Choroid plexus epithelial cell (primary cell): ENCODE results near the gene SMC4.

Source experiments
- DNase-seq: peaks from one replicate; pipeline ENCODE4 v3.0.0-alpha.2; 2010; ENCODE audit warnings: low read depth
- H3K4me3 ChIP-seq: 2 replicates; pipeline ENCODE4 v1.5.1; 2011; ENCODE audit warnings: low read depth, mild to moderate bottlenecking, control low read depth, low read length, moderate library complexity
- TF ChIP-seq, protein P1 (sequence below): conservative IDR thresholded peaks from 2 replicates; pipeline ENCODE4 v1.5.1; 2011; ENCODE audit warnings: low read depth, mild to moderate bottlenecking, control low read depth, inconsistent platforms, low read length, moderate library complexity

The SMC4 gene

DNA sequence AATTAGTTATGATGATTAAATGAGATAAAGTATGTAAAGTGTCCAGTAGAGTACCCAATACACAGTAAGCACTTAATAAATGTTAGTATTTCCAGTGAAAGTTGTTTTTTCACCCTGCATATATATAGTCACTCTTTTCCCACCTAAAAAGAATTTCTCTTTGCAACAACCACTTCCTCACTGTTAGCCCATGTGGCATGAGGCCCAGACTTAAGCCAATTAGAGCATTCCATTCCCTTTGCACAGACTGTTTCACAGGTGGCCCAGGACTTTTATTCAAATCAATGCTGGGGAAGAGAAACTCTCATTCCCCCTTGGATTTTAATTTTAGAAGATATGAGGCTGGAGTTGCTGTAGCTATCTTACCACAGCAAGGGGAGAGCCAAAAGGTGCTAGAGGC, 4.2 kb upstream of the SMC4 start:
- TF ChIP-seq, protein P1, sequence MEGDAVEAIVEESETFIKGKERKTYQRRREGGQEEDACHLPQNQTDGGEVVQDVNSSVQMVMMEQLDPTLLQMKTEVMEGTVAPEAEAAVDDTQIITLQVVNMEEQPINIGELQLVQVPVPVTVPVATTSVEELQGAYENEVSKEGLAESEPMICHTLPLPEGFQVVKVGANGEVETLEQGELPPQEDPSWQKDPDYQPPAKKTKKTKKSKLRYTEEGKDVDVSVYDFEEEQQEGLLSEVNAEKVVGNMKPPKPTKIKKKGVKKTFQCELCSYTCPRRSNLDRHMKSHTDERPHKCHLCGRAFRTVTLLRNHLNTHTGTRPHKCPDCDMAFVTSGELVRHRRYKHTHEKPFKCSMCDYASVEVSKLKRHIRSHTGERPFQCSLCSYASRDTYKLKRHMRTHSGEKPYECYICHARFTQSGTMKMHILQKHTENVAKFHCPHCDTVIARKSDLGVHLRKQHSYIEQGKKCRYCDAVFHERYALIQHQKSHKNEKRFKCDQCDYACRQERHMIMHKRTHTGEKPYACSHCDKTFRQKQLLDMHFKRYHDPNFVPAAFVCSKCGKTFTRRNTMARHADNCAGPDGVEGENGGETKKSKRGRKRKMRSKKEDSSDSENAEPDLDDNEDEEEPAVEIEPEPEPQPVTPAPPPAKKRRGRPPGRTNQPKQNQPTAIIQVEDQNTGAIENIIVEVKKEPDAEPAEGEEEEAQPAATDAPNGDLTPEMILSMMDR, result no peak

DNA sequence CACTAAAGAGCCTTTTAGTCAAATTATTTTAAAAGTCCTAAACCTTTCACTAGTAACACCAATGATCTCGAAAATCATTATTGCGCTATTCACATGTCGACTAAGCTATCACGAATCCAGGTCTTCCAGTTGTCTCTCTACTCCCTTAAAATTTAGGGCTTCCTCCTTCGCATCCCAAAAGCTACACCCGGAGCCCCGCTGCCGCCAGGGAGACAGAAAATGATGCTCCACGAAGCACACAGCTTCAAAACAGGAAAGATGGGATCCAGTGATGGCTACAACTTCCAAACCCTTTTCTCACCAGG, 678 bp upstream of the SMC4 start:
- peak overlapping the region; percentile 90 for H3K4me3 ChIP-seq
- DNase-seq, result no peak
- TF ChIP-seq, protein P1, result peak; percentile 13

More for the DNA sequence above, 4.2 kb upstream of the SMC4 start:
- no peak overlapping the region for H3K4me3 ChIP-seq
- peak; percentile 73 for DNase-seq

DNA sequence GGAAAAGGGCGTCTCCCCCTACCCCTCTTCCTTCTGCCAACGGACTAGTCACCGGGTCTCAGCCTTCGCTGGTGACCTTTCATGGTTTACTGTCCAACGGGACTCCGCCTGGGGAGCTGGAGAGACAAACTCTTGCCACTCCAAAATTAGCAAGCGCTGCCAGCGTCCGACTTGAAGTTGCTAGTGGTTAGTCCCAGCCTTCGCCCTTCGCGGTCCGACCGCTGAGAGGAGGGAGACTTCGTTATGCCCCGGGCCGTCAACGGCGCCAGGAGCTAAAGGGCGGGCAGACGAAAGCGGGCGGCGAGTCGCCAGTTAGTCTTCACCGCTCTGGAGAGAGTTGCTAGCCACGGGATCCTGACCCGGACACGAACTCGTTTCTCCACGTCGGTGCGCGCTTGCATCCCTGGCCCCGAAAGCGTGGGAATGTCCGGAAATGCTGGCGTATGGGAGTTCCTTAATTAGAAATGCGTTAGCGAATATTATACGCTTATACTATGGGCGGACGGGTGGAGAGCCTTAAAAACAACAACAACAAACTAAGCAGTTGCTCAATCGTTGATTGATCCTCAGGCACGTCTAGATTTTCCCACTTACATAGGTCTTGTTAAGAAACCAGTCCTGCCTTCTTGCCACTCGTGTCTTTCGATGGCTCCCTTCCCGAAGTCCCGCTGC, 716 bp downstream of the SMC4 start:
- peak; percentile 74 for DNase-seq
- H3K4me3 ChIP-seq, result peak overlapping the region; percentile 90
- TF ChIP-seq, protein P1, result no peak

DNA sequence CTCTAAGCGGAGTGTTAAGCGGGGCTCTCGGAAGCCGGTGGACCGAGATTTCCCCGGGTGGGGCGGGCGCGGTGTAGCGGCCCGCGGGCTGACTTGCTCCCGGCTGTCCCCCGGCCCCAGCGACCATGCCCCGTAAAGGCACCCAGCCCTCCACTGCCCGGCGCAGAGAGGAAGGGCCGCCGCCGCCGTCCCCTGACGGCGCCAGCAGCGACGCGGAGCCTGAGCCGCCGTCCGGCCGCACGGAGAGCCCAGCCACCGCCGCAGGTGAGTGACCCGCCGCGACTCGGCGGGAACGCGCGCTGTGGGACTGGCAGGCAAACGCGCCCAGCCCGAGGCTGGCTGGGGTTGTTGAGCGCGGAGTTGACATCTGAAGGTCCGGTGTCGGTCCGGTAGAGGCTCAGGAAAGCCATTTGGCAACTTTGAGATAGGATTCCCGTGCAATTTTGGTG, 1.3 kb downstream of the SMC4 start:
- TF ChIP-seq, protein P1, result no peak
- no peak for DNase-seq
- H3K4me3 ChIP-seq, result peak overlapping the region; percentile 90

DNA sequence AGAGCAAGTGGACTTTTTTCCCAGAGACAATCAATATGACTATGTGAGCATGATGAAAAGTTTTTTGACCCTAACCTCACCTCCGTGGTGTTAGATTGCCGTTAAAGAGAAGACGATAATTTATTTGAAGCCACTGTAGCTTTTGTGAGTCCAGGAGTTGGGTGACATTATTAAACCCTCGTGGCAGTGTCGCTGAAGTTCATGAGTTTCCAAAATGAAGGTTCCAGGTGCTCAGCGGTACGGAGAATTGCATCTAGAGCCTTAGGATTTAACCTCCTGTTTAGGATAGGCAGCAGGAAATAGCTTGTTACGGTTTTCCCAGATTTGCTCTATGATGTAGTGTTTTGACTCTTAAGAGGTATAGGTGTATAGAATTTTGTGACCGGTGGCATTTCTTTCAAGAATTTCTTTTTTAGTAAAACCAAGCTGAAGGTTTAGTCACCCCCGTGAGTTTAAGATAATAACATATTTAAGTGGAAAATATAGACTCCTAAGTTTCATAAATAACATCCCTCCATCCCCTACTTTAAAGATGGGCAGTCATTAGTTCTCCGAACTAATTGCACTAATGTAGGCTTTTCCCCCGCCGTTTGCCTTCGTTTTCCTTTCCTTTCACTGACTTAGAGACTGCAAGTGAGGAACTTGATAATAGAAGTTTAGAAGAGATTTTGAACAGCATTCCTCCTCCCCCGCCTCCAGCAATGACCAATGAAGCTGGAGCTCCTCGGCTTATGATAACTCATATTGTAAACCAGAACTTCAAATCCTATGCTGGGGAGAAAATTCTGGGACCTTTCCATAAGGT, 2.0 kb downstream of the SMC4 start:
- TF ChIP-seq, protein P1, result no peak
- H3K4me3 ChIP-seq, result peak overlapping the region; percentile 90
- DNase-seq, result peak; percentile 88

DNA sequence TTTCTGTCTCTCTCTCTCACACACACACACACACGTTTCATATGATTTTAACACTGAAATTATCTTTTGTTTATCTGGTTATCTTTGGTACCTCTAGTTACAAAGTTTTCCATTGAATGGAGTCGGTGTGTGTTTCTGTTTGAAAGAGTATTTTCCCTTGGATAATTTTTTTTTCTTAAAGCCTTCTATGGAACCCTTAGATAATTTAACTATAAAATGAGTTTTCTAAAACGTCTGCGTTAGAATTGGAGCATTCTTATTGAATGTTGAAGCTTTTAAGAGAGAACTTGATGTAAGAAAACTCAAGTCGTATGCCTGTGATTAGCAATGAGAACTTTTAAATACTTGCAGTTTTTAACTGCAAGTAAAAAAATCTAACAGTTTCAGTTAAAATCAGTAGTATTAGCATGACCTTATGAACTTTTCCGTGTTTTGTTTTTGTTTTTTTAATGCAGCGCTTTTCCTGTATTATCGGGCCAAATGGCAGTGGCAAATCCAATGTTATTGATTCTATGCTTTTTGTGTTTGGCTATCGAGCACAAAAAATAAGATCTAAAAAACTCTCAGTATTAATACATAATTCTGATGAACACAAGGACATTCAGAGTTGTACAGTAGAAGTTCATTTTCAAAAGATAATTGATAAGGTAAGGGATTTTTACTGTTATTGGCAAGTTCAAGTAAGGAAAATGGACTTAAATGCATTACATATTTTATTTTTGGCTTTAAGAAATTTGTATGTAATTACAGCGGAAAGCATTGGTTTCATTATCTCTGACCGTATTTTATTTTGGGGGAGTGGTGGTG, 3.0 kb downstream of the SMC4 start:
- DNase-seq, result peak; percentile 21
- TF ChIP-seq, protein P1, result no peak
- H3K4me3 ChIP-seq, result peak overlapping the region; percentile 90
